ENCODE results near the gene ZNHIT3.

The ZNHIT3 gene

DNA sequence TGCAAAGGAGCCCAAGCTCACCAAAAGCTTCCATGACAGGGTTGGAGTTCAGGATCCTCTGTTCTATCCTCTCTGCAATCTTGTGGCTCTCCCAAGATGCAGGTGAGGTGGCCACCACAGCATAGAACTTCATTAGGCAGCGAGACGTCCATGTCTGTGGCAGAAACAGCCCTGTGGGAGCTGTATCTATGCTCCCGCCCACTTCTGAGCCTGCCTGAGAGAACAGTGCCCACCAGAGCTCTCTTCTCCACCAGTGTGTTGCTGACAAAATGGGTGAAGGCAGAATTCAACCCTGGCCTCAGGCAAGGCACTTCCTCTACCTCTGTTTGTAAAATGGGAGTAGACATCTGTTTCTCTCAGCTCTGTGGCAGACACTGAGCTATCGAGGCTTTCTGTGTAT, 29.4 kb downstream of the ZNHIT3 start:
- DNase-seq: no peak

DNA sequence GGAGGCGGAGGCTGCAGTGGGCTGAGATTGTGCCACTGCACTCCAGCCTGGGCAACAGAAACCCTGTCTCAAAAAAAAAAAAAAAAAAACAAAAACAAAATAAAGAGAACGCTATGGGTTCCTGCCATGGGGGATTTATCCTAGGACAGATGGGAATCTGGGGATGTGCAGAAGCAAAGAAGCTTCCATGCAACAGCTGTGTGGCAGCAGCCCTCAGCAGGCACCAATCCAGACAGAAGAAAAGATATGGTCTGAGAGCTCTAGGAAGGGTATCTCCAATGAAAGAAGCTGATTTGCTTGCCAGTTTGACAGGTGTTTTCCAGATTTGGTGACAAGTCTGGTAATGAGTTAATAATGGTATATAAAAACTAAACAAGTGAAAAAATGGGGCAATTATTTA, 36.6 kb downstream of the ZNHIT3 start:
- no peak for DNase-seq

DNA sequence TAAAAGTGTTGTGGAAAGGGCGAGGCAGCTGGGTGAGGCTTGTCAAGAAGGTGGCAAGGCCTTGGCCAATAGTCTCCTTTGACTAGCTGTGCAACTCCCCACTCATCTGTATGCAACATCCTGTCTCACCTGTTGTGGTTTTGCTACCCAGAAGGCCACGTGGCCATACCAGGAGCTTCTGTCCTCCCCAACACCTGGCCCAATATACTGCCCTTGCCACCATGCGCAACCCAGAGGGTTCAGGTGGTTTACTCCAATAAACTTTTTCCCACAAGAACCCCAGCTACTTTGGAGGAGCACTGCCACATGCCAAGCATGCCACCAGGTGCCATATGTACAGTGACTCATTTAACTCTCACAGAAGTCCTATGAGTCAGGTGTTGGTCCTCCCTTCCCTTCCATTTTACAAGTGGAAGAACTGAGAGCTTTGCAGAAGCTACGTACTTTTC, 38.0 kb downstream of the ZNHIT3 start:
- no peak for DNase-seq

DNA sequence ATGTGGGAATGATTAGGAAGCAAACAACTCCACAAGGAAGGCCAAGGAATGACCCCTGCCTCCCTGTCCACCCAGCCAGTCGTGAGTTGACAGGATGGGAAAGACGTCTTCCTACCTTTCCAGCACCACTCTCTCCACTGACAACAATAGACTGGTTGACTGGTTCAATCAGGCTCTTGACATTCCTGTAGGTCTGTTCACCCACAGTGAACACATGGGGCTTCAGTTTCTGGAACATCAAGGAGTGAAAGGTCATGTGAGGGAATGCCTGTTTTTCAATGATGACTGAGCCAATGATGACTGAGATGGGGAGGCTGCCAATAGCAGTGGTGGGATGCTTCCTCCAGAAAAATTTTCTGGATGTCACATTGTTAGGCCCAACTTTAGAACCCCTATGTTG, 38.6 kb downstream of the ZNHIT3 start:
- DNase-seq: no peak

DNA sequence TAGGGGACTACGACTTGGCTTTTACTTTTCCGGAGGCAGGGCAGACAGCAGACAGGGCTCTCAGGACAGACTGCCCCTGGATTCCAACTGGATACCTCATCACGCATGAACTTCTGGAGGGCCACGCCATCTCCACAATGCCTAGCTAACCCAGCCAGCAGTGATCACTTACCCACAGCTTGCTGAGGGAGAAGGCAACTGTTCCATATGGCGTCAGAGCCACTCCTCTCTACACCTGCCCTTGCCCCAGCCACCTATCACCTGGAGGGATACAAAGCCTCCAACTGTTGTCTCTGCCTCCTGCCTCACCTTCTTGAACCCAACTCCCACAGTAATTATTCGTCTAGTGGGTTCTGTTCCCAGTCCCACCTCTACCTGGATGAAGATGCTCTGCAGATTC, 39.4 kb downstream of the ZNHIT3 start:
- DNase-seq: no peak

DNA sequence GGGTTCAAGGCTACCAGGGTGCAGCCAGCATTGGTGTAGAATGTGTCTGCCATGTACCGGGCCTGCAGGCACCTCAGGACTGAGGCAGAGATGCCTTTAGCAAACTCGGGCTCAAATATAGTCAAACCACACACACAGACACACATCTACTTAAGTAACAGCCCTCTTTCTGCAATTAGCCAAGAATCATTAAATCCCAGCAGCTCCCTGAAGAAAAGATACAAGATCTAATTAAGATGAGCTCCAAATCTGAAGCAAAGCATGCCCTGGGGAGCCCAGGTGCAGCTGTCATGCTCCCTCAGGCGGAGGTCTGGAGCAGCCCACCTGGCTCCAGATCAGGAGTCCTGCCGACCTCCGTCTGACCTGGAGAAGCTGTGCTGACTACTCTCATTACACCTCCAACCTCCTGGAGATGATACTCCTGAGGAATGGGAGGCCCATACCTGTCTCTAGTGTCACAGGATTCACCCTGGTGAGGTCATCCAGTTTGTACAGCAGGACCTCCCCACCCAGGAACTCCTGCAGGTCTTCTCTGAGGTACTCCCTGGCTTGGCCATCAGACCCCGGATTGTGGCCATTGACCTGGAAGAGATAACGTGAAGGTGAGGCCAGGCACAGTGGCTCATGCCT, 41.3 kb downstream of the ZNHIT3 start:
- DNase-seq: no peak

DNA sequence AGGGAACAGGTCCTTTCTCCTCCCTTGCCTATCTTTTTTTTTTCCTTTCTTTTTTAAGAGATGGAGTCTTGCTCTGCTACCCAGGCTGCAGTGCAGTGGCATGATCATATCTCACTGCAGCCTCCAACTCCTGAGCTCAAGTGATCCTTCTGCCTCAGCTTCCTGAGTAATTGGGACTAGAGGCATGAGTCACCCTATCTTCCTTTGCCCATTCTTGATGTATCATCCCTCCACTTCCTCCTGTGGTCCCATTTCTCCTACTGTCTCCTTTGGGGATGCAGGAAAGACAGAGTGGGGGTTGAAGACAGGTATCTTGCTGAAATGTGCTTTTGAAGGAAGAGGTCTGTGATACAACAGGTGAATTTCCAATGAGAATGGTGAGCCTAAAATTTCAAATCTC, 42.6 kb downstream of the ZNHIT3 start:
- no peak for DNase-seq

DNA sequence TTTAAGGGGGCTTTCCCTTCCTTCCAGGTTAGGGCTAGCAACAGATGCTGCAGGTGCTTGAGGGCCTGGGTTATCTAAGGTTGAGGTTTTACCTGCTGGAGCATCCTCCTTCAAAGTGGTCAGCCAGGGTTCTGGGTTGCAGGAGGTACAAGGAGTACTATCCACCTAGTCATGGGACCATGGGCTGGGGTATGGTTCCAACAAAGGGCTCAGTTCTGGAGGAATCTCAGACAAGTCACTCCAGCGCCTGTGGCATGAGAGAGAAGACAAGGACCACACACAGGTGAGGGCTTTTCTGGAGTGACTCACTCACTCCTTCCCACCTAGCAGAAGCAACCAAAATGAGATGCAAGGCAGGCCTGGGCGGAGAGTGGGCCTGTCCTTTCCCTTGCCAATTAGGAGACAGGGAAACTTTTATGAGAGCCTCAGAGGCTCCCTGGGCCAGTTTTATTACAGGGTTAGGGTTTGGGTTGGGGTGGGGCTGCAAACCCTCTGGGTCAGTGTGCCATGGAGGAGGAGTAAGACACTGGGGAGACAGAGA, 46.0 kb downstream of the ZNHIT3 start:
- no peak for DNase-seq

DNA sequence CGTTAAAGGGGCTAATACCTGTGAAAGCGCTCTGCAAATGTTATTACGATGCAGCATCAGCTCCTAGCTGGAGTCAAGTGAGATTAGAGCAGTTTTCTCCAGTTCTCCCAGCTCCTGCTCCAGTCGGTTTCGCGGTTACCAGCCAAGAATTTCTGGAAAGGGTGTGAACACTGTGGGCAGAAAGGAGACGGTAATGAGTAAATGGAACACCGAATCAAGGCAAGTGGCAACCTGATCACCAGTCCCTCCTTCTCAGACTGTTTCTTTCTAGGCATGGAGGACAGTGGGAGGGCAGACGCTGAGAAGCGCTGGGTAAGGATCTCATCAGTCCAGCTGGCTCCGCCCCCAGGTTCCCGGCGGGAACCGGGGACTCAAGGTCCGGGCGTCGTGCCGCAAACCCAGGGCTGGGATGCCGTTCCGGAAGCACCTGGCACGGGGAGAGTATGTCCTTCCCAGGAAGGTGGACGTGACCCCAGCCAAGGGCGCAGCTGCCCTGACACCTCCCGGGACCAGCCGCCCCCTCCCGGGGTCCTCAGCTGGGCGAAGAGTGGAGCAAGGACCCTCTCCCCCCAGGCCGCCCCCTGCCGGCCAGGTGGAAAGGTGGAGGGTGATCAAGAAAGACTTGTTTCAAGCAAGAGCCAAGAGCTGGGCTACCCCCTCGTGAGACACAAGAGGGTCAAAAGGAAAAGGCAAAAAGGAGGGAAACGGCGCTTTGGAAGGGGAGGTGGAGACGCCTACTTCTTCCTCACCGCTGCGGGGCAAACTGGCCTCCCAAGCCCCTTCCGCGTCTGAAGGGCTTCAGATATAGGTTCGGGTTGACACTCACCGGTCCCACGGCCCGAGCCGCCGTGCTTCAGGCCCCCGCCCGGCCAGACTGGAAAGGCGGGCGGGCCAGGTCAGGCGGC, 47.7 kb downstream of the ZNHIT3 start:
- DNase-seq: peak in 3 of 4 experiments; percentile 36 to 43 (median 36)

DNA sequence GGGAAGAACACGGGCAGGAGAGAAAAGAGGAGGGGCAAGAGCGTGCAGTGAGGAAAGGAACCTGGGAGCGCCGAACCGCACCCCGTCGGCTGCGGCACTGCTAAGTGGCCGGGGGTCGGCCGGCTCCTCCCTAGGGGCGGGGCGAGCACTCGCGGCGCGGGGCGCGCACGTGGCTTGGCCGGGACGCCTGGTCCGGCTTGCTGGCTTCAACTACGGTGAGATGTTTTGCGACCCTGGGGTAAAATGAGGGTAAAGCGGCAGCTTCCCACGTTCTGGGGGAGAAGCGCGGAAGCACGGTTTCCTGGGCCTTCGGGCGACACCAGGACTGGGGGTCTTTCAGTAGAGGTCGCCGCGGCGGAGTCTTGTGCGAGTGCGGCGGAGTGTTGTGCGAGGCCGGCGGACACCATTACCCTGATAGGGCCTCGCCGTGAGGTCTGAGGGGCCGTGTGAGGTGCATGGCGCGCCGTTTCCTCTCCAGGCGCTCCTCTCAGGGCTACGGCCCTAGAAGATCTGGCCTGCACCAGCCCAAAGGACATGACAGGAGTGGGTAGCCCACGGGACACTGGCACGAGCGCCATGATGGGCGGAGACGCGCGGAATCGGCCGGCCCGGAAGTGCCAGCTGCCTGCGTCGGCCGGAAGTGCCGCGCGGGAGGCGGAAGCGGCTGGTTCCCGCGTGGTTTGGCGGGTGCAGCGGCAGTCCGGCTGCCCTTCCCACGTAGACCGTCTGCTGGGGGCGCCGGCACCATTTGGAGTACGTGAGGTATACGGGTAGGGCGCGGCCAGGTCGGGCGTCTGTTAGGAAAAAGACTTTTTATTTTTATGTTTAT, 48.6 kb downstream of the ZNHIT3 start, which contains the start of the genes MYO19 and PIGW:
Gene MYO19, minus strand, starts transcription at position 29 of the 829 bp plus-strand sequence. CDS start 2,330 bp downstream, outside the sequence.
Gene PIGW, plus strand, starts transcription at position 148 of the 829 bp plus-strand sequence. CDS start 2,115 bp downstream, outside the sequence.
- DNase-seq: peak; percentile 64 to 80 (median 67)

DNA sequence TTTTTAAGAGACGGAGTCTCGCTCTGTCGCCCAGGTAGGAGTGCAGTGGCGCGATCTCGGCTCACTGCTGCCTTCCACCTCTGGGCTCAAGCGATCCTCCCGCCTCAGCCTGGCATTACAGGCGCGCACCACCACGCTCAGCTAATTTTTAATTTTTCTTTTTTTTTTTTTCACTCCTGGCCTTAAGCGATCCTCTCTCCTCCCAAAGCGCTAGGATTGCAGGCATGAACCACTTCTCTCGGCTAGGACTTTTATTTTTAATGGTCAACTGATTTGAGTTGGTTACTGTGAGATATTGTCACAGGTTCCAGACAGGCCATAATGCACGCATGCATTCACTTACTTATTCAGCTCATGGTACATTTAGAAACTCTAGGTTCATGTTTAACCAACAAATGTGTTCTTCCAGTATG, 49.2 kb downstream of the ZNHIT3 start:
- DNase-seq: no peak

DNA sequence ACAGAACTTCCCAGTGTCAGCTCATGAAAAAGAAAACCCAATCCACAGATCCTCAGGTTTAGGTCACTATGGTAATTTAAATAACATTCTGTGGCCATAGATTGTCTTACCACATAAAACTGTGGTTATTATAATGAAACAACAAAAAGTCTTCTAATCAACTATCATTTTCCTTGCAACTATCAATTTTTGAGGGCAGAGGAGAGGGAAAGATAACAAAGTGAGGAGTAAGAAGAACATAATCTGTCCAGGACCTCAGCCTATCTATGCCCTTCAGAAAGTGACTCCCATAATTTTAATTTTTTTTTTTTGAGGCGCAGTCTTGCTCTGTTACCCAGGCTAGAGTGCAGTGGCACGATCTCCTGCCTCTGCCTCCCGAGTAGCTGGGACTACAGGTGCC, 54.2 kb downstream of the ZNHIT3 start:
- no peak for DNase-seq

DNA sequence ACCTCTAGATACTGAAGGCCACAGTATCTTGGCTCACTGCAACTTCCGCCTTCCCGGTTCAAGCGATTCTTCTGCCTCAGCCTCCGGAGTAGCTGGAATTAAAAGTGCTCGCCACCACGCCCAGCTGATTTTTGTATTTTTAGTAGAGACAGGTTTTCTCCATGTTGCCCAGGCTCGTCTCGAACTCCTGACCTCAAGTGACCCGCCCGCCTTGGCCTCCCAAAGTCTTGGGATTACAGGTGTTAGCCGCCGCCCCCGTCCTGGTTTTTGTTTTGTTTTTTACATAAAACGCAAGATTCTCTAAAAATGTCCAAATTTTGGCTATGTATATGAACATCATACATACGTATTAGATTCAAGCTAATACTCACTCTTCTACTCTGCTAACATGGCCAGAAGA, 56.3 kb downstream of the ZNHIT3 start:
- DNase-seq: no peak

DNA sequence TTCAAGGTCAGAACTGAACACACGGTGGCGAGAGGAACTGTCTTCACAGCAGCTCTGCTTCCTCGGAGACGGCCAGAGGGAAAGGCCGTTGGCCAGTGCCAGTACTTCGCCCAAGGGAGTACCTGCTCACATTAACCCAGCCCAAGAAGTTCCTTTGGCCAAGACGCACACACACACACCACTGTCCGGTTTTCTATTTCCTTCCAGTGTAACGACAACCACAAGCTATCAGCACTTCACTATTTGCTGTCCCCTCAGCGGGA, 57.5 kb downstream of the ZNHIT3 start:
- no peak for DNase-seq

DNA sequence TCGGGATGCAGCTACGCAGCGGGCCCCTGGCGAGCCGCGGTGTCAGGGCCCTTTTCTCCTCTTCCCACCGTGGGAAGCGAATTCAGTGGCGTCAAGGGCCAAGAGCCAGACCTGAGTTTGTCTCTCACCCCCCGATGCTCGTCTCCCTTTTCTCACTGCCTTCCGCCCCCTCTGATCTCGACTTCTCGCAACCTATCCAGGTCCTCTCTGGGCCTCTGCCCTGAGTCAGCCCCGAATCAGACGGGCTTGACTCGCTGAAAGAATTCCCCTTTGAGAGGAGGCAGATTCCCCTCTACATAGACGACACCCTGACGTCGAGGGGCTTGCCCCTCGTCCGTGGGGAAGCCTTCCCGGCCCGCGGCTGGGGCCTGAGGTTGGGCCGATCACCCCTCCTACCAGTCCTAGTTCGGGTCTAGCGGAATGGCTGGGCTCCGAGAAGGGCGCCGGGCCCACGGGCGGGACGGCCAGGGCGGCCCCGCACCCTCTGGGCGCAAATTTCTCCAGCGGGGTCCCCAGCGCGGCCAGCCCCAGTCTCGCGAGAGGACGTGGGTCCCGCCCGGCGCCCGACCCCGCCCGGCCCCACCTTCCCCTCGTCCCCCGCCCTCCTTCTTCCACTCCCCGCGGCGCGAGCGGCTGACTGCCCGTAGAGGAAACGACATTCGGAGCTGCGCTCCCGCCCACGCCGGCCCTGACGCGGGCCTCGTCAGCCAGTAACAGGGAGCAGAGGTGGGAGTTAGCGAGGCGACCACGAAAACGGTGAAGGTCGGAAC, 58.0 kb downstream of the ZNHIT3 start, which contains the start of gene GGNBP2:
Gene GGNBP2, plus strand, starts transcription at position 613 of the 770 bp plus-strand sequence. CDS start 806 bp downstream, outside the sequence.
- DNase-seq: peak; percentile 73 to 89 (median 82)

DNA sequence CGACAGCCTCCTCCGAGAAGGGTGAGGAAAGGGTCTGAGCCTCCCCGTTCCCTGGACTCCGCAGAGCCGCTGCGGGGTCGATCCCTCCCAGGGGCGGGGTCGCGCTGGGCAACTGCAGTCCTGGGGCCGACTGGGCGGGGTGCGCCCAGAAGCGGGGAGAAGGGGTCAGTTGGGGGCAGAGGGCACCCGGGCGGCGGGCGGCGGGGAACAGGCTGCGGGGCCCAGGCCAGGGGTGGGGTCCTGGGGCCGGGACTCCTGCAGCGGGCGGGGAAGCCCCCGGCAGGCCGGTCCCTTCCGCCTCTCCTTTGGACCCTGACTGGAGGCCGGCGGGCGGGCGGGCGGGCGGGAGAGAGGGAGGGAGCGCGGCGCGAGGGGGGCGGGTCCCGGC, 58.6 kb downstream of the ZNHIT3 start:
- no peak for DNase-seq
